Measurements from ENCODE around the gene CSRP2. TPM values are rescaled to one million over a fixed set of nuclear protein-coding genes. Genes with fewer than 3 reads are reported as not detected.

CSRP2 gene
- polyA plus RNA-seq, 1 donor = 21.8 TPM

DNA sequence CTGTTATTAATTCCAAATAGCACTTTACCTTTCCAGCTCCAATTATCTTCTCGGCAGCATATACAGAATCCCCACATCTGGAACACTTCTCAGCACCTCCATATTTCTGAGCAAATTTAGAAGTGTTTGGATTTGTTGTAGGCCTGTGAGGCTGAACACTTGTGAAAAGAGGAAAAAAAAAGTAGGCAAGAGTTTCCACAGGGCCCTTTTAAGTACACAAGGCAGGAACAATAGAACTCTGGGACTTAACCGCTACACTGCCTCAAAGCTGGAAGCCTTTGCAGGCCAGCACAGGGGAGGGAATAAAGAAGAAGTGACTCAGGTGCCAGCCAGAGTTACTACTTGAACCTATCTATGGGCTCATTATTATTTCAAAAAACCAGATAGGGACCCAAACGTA lies 18.6 kb downstream of the CSRP2 start:
- DNase-seq = no peak

DNA sequence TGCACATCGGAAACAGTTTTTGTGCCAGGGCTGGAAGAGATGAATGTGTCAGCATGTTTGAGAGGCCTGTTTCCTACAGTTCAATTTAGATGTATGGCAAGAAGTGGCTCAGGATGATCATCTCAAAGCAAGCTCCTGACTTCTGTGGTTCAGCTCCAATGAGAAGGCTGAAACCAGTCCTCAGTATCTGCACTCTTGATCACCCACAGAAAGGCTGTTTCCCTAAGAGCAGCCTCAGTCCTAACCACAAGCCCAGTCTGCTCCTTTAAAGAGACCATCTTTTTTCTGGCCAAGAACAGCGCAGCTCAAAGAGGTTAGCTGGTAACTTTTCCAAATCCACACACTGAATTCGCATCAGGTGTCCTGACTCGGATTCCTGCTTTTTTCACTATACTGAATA lies 19.2 kb downstream of the CSRP2 start:
- DNase-seq = no peak

DNA sequence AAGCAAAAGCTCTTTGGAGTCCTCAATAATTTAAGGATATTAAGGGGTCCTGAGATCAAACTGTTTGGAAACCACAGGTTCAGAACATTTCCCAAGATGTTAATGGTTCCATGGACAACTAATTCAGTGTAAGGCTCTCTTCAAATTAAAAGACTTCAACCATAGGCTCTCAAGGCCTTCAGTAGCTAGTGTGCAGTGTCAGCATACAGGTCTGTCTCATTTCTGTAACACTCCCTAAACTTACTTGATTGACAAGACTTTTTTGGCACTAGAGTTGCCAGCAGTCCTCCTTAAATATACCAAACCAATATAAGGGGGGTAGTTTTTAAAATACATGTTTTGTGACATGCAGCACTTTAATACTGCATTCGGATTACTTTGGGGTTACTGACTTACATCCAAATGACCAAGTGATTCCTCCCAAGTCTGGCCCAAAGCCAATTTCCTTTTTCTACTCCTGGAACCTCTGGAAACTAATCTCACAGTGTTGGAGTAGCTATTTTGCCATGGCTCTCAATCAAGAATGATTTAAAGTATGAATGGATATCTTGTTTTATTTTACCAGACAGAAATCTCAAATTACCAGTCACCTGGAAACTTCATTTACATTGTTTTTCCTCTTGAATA lies 22.7 kb downstream of the CSRP2 start:
- no peak for DNase-seq

DNA sequence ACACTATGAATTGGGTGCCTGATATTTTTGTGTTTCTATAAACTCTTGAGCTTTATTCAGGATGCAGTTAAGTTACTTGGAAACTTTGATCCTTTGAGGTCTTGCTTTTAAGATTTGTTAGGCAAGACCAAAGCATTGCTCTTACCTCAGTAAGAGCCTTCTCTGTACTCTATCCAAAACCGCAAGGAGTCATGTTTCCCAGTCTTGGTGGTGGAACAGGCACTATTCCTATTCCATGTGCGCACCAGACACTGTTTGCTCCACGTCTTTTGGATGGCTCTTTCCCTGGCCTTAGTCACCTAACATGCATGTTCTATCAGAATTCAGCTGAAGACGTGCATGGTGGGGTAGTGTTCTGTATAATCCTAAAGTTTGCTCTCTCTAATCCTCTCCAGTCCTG lies 23.5 kb downstream of the CSRP2 start:
- DNase-seq = no peak

DNA sequence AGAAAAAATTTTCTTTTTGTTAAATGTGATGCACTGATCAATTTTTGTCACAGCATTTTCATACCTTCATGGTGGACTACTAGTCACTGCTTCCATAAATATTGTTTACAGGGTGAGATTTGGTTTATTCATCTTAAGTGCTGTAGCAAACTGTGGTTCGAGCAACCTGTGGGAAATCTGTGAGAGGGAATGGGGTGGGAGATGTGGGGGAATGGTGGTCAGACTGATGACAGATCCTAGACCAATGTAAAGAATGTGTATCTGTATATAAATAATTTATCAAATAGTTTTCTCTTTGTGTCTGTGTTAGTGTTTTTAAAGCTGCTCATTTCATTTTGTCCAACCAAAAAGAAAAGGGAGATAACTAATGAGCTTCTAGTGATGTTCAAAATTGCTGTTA lies 26.7 kb downstream of the CSRP2 start:
- no peak for DNase-seq

DNA sequence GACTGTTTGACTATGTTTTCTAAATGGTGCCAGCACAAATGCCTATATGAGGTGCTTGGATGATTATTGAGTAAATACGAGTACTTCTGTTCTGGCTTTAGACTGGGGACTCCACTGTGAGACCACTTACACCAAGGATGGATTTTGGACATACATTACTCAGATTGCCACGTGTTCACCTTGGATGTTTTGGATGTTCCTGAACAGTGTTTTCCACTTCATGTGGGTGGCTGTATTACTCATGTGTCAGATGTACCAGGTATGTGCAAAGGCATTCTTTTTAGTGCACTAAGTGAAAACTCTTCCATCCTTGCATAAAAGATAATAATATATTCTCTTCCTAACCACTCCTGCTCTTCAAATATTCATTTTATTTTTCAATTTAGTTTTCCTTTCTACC lies 30.7 kb downstream of the CSRP2 start:
- no peak for DNase-seq

DNA sequence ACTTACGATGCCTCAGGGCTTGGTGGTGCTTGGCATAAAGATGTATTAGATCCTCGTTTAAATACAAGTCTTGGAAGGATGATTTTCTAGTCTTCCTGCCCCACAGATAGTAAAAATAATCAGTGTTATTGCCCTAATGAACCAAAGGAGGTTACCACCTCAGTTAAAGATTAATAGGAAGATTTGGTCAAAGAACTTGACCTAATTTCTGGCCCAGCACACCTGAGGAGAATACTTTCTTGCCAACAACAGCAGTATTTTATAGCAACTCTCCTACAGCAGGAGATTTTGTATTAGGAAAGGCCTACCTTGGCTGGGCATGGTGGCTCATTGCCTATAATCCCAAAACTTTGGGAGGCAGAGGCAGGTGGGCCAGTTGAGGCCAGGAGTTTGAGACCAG lies 31.6 kb downstream of the CSRP2 start:
- DNase-seq = no peak

DNA sequence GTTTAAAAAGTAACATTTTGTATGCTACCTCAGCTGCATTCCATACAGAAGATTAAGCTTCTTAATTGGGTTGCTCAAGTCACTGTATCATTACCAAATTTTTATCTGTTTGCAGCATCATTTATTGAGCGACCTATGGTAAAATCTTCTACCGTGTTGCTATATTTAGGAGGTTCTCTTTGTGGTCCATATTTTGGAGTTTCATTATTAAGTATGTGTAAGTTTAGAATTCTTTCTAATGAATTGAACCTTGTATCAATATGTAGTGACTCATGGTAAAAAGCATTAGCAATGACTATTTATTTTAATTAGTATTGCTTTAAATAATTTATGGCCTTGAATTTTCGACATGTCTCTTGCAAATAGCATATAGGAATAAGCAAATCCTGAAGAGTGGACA lies 42.2 kb downstream of the CSRP2 start:
- DNase-seq = no peak

DNA sequence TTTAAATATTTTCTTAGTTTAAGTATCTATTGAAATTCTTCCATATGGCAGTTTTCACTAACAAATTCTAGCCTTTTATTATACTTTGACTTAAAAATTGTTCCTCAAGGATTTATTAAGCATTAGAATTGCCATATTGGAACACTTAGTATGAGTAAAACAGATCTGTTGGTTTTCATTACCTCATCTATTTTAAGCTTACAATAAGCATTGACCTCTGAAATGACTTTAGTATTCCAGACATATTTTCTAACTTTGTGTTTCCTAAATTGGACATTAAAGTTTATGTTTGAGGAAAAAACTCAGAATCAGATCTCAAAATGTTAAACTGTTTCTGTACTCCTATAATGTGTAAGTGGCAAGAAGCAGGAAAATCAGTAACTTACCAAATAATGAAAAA lies 48.4 kb downstream of the CSRP2 start:
- DNase-seq = no peak

DNA sequence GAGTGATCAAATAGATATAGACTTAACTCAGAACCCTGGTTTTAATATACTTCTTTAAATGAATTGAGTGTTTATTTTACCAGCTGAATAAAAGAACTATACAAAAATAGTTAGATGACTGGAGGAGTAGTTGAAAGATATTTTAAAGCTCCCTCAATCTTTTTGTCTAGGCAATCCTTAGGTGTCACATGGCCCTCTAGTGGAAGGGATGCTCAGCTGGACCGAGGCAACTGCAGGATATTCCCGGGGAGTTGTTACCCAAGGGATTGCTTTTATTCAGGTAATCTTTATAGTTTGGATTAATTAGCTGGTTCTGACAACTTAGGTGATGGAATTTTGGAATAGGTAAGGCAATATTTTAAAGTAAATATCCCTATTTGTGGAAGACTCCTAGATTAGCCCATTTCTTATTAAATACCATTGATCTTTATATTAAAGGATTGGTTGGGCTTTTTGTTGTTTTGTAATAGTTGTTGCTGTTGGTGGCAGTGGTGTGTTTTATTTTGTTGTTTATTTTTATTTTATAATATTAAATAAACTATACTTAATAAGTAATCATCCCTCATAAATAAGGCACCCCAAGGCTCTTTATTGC lies 57.8 kb downstream of the CSRP2 start:
- DNase-seq = no peak

DNA sequence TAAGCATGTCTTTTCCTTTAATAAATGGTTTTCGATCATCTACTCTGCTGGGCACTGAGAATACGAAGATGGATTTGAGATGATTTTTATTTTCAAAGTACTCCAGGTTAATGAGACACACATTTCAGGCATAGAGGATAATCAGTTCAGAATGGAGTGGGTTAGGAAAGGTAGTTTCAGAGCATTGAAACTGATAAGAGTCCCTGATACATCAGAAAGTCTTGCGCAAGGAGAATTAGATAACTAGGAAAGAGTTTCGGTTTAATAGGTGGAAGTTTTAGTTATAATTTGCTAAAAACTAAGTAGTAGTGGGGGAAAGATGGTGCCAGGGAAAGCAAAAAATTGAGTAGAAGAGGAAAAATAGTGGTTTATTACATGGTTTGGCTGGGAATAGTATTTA lies 64.8 kb downstream of the CSRP2 start:
- no peak for DNase-seq

DNA sequence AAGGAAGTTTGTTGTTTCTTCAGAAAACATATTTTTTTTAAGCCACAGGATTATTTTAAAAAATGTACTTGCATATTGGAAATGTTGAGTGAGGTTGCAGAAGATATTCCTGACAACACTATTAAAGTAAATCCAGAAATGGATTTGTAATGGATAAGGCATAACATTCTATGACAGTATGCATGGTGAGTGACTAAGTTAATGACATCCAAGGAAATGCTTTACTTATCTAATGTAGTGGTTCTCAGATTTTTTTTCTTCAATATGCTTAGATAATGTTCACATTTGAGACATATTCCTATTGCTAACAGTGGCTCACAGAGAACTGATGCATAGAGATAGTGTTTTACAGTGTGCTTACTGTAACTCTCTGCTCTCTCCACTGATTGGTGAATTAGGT lies 65.6 kb downstream of the CSRP2 start:
- DNase-seq = no peak

DNA sequence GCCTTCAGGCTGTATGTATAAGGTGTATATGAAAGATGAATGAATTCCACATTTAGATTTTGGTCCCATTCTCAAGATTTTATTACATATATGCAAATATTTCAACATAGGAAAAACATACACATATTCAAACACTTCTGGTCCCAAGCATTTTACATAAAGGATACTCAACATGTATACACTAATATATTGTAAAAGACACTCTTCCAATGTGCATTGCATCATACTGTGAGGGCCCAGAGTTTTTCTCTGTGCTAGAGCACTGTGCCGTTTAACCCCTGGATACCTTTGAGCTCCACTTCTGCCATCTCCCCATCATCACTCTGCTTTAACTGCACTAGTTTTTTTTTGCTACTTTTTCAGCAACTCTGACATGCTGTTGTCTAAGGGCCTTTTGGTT lies 66.8 kb downstream of the CSRP2 start:
- no peak for DNase-seq

DNA sequence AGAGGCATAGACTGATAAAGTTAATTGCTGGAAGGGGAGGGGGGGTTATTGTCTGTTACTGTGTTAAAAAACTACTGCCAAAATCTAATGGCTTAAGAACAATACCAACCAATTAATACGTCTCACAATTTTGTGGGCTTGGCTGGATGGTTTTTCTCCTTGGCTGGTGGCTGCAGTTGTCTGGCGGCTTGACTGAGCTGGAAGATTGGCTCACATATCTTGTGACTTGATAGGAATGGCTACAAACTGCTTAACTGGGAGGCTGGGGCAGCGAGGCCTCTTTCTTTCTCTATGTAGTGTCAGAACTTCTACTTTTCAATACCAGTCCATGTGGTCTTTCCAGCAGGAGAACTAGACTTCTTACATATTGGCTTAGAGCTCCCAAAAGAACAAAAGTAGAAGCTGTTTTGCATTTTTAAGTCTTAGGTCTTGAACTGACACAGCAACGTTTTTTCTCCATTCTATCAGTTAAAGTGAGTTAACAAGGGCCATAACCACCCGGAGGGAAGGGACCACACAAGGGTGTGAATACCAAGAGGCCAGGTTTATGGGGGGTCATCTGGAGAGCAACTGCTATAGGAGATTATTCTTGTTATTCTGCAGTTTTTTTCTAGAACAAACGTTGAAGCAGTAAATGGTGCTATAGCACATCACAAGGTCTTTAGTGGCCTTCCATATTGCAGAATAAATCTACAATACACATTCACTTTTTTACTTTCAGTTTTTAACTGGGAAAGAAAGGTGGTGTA lies 68.0 kb downstream of the CSRP2 start:
- DNase-seq = no peak

Other genes with a start within 250 kb of the CSRP2 start
- gene ZDHHC17, start 114.9 kb downstream of the CSRP2 start, polyA plus RNA-seq (ENCODE audit: insufficient read length) = 43.0 TPM
- 3.6 TPM for gene E2F7, start 186.6 kb upstream of the CSRP2 start, polyA plus RNA-seq (ENCODE audit: insufficient read length)

Measured in hindlimb muscle (tissue), 1 donor.